ENCODE measurements around the gene NAGK.

NAGK gene

GRCh38 chr2:71108091-71108490, 39.6 kb downstream of the NAGK start:
- DNase-seq (ENCODE audit: low read depth): no peak

GRCh38 chr2:71113843-71114242, 45.4 kb downstream of the NAGK start:
- TF ChIP-seq CTCF (IDR thresholded peaks at IDR 0.05; ENCODE audit: low read depth, low read length, missing control alignments): no peak
- in situ Hi-C loops (cut with HindIII; ENCODE audit: low sequenced_read_pairs): no loop called here
- H3K4me3 ChIP-seq (ENCODE audit: low read depth, low read length): no peak overlapping the region
- DNase-seq (ENCODE audit: low read depth): no peak

More at GRCh38 chr2:71108091-71108490, 39.6 kb downstream of the NAGK start:
- H3K4me3 ChIP-seq (ENCODE audit: low read depth, low read length): no peak overlapping the region
- in situ Hi-C loops (cut with HindIII; ENCODE audit: low sequenced_read_pairs): no loop called here
- no peak for TF ChIP-seq CTCF (IDR thresholded peaks at IDR 0.05; ENCODE audit: low read depth, low read length, missing control alignments)

DNA sequence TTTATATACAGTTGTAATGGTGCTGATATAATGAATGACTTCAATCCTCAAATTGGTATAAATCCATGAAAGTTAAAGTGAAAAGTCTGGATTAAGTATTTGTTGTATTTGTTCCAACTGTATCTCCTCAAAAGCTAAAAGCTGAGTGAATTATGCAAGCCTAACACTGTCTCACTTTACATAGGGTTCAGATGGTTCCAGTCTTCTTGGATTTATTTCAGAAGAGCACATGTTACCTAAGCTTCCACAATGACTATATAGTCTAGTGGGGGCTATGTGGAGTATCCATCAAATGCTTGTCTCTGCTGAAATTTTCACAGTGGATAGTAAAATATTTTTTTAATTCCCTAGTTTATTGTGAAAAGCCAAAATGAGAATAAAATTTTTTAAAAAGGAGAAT, 48.6 kb downstream of the NAGK start:
- in situ Hi-C loops (cut with HindIII; ENCODE audit: low sequenced_read_pairs): no loop called here
- no peak for TF ChIP-seq CTCF (IDR thresholded peaks at IDR 0.05; ENCODE audit: low read depth, low read length, missing control alignments)
- DNase-seq (ENCODE audit: low read depth): no peak
- H3K4me3 ChIP-seq (ENCODE audit: low read depth, low read length): no peak overlapping the region

- DNase-seq (ENCODE audit: low read depth): no peak
- TF ChIP-seq CTCF (IDR thresholded peaks at IDR 0.05; ENCODE audit: low read depth, low read length, missing control alignments): no peak
- no peak overlapping the region for H3K4me3 ChIP-seq (ENCODE audit: low read depth, low read length)
- in situ Hi-C loops (cut with HindIII; ENCODE audit: low sequenced_read_pairs): loop anchor here (5.0 kb wide), 1 partner anchor 53 kb away; the partner anchor contains the start of gene NAGK
Observed at GRCh38 chr2:71120195-71120594, 51.7 kb downstream of the NAGK start.

DNA sequence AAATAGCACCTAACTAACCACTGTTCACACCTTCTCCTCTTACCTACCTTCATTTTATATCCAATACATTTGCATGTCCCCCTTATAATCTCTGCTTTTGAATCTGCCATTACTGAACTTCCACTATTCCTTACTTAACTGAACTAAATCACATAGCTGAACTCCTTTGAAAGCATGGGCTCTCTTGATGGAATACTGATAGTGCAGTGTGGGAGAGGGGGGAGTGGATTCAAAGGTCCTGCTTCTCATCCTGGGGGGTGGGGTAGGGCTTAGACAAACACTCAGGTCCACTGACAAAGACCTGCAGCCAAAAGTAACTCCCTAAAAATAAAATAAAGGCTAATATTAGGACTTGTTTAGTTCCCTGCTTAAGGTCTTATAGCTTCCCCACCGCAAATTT, 53.0 kb downstream of the NAGK start:
- TF ChIP-seq CTCF (IDR thresholded peaks at IDR 0.05; ENCODE audit: low read depth, low read length, missing control alignments): no peak
- H3K4me3 ChIP-seq (ENCODE audit: low read depth, low read length): no peak overlapping the region
- in situ Hi-C loops (cut with HindIII; ENCODE audit: low sequenced_read_pairs): loop anchor here (5.0 kb wide), 1 partner anchor 54 kb away; the partner anchor contains the start of gene NAGK
- DNase-seq (ENCODE audit: low read depth): no peak

DNA sequence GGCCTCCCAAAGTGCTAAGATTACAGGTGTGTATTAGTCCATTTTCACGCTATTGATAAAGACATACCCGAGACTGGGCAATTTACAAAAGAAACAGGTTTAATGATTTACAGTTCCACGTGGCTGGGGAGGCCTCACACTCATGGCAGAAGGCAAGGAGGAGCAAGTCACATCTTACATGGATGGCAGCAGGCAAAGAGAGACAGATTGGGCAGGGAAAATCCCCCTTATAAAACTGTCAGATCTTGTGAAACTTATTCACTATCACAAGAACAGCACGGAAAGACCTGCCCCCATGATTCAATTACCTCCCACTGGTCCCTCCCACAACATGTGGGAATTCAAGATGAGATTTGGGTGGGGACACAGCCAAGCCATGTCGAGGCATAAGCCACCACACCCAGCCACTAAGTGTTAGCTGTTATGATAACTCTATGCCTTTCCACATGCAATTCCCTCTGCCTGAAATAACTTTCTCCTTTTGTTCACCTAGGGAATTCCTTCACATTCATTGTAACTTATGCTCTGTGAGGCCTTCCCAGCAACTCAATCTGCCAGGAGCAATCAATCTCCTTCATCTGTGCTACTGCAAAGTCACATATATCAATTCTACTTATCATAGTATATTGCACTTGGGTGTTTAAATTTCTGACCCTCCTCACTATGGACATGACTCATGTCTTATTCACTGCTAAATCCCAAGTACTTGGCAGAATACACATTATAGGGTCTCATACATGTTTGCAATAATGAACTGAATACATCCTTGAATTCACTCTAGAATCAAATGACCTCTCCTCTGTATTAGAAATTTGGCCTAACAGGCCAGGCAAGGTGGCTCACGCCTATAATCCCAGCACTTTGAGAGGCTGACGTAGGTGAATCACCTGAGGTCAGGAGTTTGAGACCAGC, 54.2 kb downstream of the NAGK start:
- no peak for TF ChIP-seq CTCF (IDR thresholded peaks at IDR 0.05; ENCODE audit: low read depth, low read length, missing control alignments)
- H3K4me3 ChIP-seq (ENCODE audit: low read depth, low read length): no peak overlapping the region
- no peak for DNase-seq (ENCODE audit: low read depth)
- in situ Hi-C loops (cut with HindIII; ENCODE audit: low sequenced_read_pairs): loop anchor here (5.0 kb wide), 1 partner anchor 55 kb away; the partner anchor contains the start of gene NAGK
